Endothelial cell of umbilical vein (primary cell): ENCODE data around the gene NDUFA8. TPM values are rescaled to one million over a fixed set of nuclear protein-coding genes. Genes with fewer than 3 reads are reported as not detected.

Experiments
- BruUV-seq: library from RNA; stranded (reverse); fragments of 400-500 nt; replicated peaks from 2 replicates; lab custom pipeline; 2021; lab: Mats Ljungman, UMichigan
- CTCF ChIA-PET: fragments of 300-600, 350-600 bp; sonication (Branson Sonifier 250); formaldehyde crosslinking; loops from one replicate; lab custom pipeline; 2021; ENCODE audit warnings: antibody characterized with exemption, inconsistent platforms; lab: Charles Lee
- POLR2A ChIA-PET: fragments of 300-600, 350-600 bp; sonication (Branson Sonifier 250); formaldehyde crosslinking; loops from one replicate; lab custom pipeline; 2021; ENCODE audit warnings: antibody characterized with exemption, inconsistent platforms; lab: Charles Lee
- DNase-seq: peaks from one replicate; pipeline ENCODE4 v3.0.0-alpha.2; 2011; ENCODE audit warnings: low read depth, low spot score
- FAIRE-seq: peaks from 2 replicates; lab custom pipeline; 2011; peaks lifted over from hg19 to GRCh38; lab: Jason Lieb, UNC
- H2AFZ ChIP-seq: 2 replicates; pipeline ENCODE4 v1.6.0; 2012; ENCODE audit warnings: low read depth, low read length, control low read depth, inconsistent platforms
- H3K27ac ChIP-seq: 2 replicates; pipeline ENCODE4 v1.5.1; 2011; ENCODE audit warnings: low read depth, mild to moderate bottlenecking, control low read depth, low read length, moderate library complexity; ENCODE audit not compliant: insufficient read depth
- H3K27me3 ChIP-seq, 2 experiments: 2 replicates each; pipeline versions ENCODE4 v1.6.0 to v1.6.1; 2011; ENCODE audit warnings: low read length in 2 of 2, mixed read lengths in 1 of 2; ENCODE audit not compliant: control insufficient read depth in 2 of 2, insufficient read depth in 2 of 2
- H3K36me3 ChIP-seq, 2 experiments: 2 replicates in 1 of 2; 3 replicates in 1 of 2; pipeline ENCODE4 v1.5.1; 2011; ENCODE audit warnings: low read length in 2 of 2, mild to moderate bottlenecking in 1 of 2, moderate library complexity in 1 of 2; ENCODE audit not compliant: control insufficient read depth in 2 of 2, insufficient read depth in 2 of 2; ENCODE audit errors: extremely low read depth in 1 of 2
- H3K4me1 ChIP-seq: 3 replicates; pipeline ENCODE4 v1.5.1; 2011; ENCODE audit warnings: mild to moderate bottlenecking, low read length; ENCODE audit not compliant: control insufficient read depth, insufficient read depth; ENCODE audit errors: extremely low read depth
- H3K4me2 ChIP-seq: 2 replicates; pipeline ENCODE4 v1.6.1; 2011; ENCODE audit warnings: low read length, control low read depth, mixed read lengths; ENCODE audit not compliant: insufficient read depth
- H3K4me3 ChIP-seq, 3 experiments: fragments of 200-600 bp in 1 of 3; sonication (generic), shearing (Covaris generic) in 1 of 3; replicated peaks in 1 of 3; 2 replicates each; pipeline ENCODE4 v1.5.1; 2011 to 2016; ENCODE audit warnings: control low read depth in 3 of 3, low read length in 3 of 3, mild to moderate bottlenecking in 2 of 3, inconsistent platforms in 1 of 3, low read depth in 1 of 3, moderate library complexity in 1 of 3; ENCODE audit not compliant: insufficient read depth in 1 of 3
- H3K79me2 ChIP-seq: 2 replicates; pipeline ENCODE4 v1.6.0; 2012; ENCODE audit warnings: low read length, inconsistent platforms; ENCODE audit not compliant: control insufficient read depth, insufficient read depth
- H3K9ac ChIP-seq: replicated peaks from 2 replicates; pipeline ENCODE3; 2011; ENCODE audit warnings: low read length, control low read depth; ENCODE audit not compliant: insufficient read depth; ENCODE audit errors: extremely low read depth
- H3K9me1 ChIP-seq: replicated peaks from 3 replicates; pipeline ENCODE4 v1.6.0; 2011; ENCODE audit warnings: mild to moderate bottlenecking, low read length; ENCODE audit not compliant: control insufficient read depth, insufficient read depth; ENCODE audit errors: extremely low read depth
- H3K9me3 ChIP-seq: replicated peaks from 2 replicates; pipeline ENCODE4 v1.5.1; 2012; ENCODE audit warnings: low read length, inconsistent platforms; ENCODE audit not compliant: control insufficient read depth, insufficient read depth
- H4K20me1 ChIP-seq: replicated peaks from 2 replicates; pipeline ENCODE3; 2011; ENCODE audit warnings: mild to moderate bottlenecking, low read length; ENCODE audit not compliant: control insufficient read depth, insufficient read depth; ENCODE audit errors: extremely low read depth
- EZH2 ChIP-seq: IDR thresholded peaks from 2 replicates; pipeline ENCODE4 v1.6.1; 2012; ENCODE audit warnings: borderline replicate concordance, low read depth, mild to moderate bottlenecking, moderate library complexity, low read length, inconsistent platforms; ENCODE audit not compliant: severe bottlenecking
- FOS ChIP-seq: IDR thresholded peaks from 2 replicates; pipeline ENCODE4 v1.6.1; 2011; ENCODE audit warnings: mild to moderate bottlenecking, low read length, moderate library complexity, borderline replicate concordance; ENCODE audit not compliant: insufficient read depth
- GATA2 ChIP-seq: IDR thresholded peaks from 2 replicates; pipeline ENCODE4 v1.7.0; 2011; ENCODE audit warnings: low read depth, mild to moderate bottlenecking, moderate library complexity, mixed read lengths, low read length; ENCODE audit not compliant: insufficient read length, insufficient read depth
- JUN ChIP-seq: IDR thresholded peaks from 2 replicates; pipeline ENCODE4 v1.6.1; 2011; ENCODE audit warnings: borderline replicate concordance, low read depth; ENCODE audit not compliant: insufficient read length, insufficient read depth
- MYC ChIP-seq: IDR thresholded peaks from one replicate; pipeline ENCODE4 v1.6.1; 2011; ENCODE audit warnings: mild to moderate bottlenecking, low read depth, low read length
- POLR2A ChIP-seq: IDR thresholded peaks from 2 replicates; pipeline ENCODE4 v1.6.1; 2012; ENCODE audit warnings: low read depth, mild to moderate bottlenecking, control low read depth, low read length
- POLR2AphosphoS5 ChIP-seq: IDR thresholded peaks from 2 replicates; pipeline ENCODE4 v1.6.1; 2012; ENCODE audit warnings: low read depth, mild to moderate bottlenecking, control low read depth, low read length, moderate library complexity; ENCODE audit not compliant: insufficient read depth
- dilution Hi-C: fragments of 300-500 bp; cut with MboI; formaldehyde crosslinking; loops from one replicate; pipeline ENCODE4 v1.15.0; 2019; ENCODE audit warnings: low sequenced_read_pairs; ENCODE audit not compliant: extremely low pct_ligation_motif_present
- intact Hi-C: fragments of 100-400 bp; cut with micrococcal nuclease; formaldehyde crosslinking; loops from one replicate; pipeline ENCODE4 v1.10.0; 2022
- polyA plus RNA-seq, 4 experiments: library from polyadenylated mRNA; depleted of rRNA in 3 of 4; stranded (reverse) in 3 of 4; unstranded in 1 of 4; fragments of >200 nt; gene quantifications; 2 replicates each; pipeline versions ENCODE4 v1.2.1 to v1.2.3, GENCODE V29; 2011 to 2012; ENCODE audit warnings: missing spikeins in 1 of 4
- total RNA-seq: library from RNA; stranded (reverse); gene quantifications from 2 replicates; pipeline ENCODE4 v1.2.3, GENCODE V29; 2021
- TF ChIP-seq, protein P1 (sequence below), 2 donors: IDR thresholded peaks; 1 replicate in 1 of 2; 2 replicates in 1 of 2; pipeline ENCODE4 v1.5.1; 2011; ENCODE audit warnings: low read length in 2 of 2, mild to moderate bottlenecking in 2 of 2, moderate library complexity in 2 of 2, control low read depth in 1 of 2, inconsistent platforms in 1 of 2, low read depth in 1 of 2; ENCODE audit not compliant: insufficient read depth in 1 of 2; ENCODE audit errors: extremely low read depth in 1 of 2
- TF ChIP-seq, protein P2 (sequence below): IDR thresholded peaks from 2 replicates; pipeline ENCODE4 v1.6.1; 2011; ENCODE audit not compliant: insufficient read depth, insufficient read length

Gene NDUFA8
- total and polyA plus RNA-seq, 2 donors (not counting 3 experiments of a cell fraction or from before 2014, with no cell fraction given): 68.2 to 100 TPM

DNA sequence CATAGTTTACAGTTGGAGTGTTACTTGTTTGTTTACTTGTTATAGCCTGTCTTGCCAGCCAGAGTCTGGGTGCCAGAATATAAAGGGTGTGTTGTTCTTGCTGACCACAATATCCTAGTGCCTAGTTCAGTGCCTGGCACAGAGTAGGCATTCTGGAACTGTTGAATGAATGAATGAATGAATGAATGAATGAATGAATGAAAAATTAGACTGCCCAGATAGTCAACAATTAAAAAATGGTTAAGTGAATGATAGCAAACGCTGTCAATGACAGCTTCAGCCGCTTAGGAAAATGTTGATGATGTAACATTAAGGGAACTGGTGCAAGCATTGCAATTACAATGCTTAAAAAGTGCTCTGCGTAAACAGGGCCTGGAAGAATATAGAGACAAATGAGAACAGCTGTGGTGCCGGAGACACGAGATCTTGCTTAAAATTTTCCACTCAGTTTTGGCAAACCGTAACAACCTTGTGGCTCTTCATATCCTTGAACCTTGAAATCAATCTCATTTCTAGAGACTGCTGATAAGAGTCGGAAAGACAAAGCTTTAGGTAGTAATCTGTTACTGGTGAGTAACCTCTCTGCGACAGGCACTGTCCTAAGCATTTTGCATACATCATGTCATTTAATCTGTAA is 61.8 kb downstream of the NDUFA8 start:
- TF ChIP-seq, protein P1, sequence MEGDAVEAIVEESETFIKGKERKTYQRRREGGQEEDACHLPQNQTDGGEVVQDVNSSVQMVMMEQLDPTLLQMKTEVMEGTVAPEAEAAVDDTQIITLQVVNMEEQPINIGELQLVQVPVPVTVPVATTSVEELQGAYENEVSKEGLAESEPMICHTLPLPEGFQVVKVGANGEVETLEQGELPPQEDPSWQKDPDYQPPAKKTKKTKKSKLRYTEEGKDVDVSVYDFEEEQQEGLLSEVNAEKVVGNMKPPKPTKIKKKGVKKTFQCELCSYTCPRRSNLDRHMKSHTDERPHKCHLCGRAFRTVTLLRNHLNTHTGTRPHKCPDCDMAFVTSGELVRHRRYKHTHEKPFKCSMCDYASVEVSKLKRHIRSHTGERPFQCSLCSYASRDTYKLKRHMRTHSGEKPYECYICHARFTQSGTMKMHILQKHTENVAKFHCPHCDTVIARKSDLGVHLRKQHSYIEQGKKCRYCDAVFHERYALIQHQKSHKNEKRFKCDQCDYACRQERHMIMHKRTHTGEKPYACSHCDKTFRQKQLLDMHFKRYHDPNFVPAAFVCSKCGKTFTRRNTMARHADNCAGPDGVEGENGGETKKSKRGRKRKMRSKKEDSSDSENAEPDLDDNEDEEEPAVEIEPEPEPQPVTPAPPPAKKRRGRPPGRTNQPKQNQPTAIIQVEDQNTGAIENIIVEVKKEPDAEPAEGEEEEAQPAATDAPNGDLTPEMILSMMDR (IDR thresholded peaks at IDR 0.05; ENCODE audit: extremely low read depth in 1 of 2, insufficient read depth in 1 of 2, low read depth in 1 of 2, low read length in 2 of 2): no peak
- TF ChIP-seq POLR2AphosphoS5 (no peak), MYC (no peak), FOS (no peak), EZH2 (no peak), POLR2A (no peak), GATA2 (no peak), JUN (no peak)
- TF ChIP-seq, protein P2, sequence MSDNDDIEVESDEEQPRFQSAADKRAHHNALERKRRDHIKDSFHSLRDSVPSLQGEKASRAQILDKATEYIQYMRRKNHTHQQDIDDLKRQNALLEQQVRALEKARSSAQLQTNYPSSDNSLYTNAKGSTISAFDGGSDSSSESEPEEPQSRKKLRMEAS: no peak
- Histone ChIP-seq H3K9ac (no peak overlapping the region), H3K4me2 (no peak overlapping the region), H3K27ac (no peak overlapping the region), H4K20me1 (no peaks in the 10 kb centered on the region), H3K4me3 (no peak overlapping the region), H3K4me1 (peaks cover 3% of the 10 kb centered on the region), H3K9me1 (no peaks in the 10 kb centered on the region), H3K79me2 (no peaks in the 10 kb centered on the region), H2AFZ (no peak overlapping the region), H3K27me3 (peaks cover 0 to 2% of the 10 kb centered on the region in 2 experiments), H3K36me3 (no peaks in the 10 kb centered on the region), H3K9me3 (no peaks in the 10 kb centered on the region)
- no peak for DNase-seq
- intact Hi-C loops: loop anchor here (5.0 kb wide), 1 partner anchor 410 kb away; no protein-coding TSS in a partner anchor
- CTCF ChIA-PET: interaction anchor here (0.9 to 5.4 kb wide), 13 partner anchors 9 to 718 kb away, joined by 3 to 331 read pairs (median 9); no protein-coding TSS in a partner anchor
- BruUV-seq: no TSS peak
- FAIRE-seq: no peak
- dilution Hi-C loops: no loop called here
- POLR2A ChIA-PET: no interaction called here
